ENCODE data around the gene GXYLT1.

DNA sequence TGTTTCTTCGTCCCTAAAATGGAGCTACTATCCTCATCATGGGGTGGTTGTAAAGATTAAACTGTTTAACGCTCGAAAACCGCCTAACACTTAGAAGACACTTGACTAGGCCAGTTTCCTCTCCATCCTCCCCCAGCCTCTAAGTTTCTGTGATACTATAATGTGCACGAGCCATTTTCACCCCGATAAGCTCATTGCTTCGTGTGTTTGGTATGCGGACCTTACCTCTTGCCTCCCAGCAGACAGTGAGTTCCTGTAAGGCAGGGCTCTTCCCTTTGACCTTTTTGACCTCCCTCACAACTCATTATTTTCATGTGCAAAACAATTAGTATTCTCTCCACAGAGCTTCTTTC, 499 bp upstream of the GXYLT1 start:
- TF ChIP-seq, protein P1, sequence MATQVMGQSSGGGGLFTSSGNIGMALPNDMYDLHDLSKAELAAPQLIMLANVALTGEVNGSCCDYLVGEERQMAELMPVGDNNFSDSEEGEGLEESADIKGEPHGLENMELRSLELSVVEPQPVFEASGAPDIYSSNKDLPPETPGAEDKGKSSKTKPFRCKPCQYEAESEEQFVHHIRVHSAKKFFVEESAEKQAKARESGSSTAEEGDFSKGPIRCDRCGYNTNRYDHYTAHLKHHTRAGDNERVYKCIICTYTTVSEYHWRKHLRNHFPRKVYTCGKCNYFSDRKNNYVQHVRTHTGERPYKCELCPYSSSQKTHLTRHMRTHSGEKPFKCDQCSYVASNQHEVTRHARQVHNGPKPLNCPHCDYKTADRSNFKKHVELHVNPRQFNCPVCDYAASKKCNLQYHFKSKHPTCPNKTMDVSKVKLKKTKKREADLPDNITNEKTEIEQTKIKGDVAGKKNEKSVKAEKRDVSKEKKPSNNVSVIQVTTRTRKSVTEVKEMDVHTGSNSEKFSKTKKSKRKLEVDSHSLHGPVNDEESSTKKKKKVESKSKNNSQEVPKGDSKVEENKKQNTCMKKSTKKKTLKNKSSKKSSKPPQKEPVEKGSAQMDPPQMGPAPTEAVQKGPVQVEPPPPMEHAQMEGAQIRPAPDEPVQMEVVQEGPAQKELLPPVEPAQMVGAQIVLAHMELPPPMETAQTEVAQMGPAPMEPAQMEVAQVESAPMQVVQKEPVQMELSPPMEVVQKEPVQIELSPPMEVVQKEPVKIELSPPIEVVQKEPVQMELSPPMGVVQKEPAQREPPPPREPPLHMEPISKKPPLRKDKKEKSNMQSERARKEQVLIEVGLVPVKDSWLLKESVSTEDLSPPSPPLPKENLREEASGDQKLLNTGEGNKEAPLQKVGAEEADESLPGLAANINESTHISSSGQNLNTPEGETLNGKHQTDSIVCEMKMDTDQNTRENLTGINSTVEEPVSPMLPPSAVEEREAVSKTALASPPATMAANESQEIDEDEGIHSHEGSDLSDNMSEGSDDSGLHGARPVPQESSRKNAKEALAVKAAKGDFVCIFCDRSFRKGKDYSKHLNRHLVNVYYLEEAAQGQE (IDR thresholded peaks at IDR 0.05; ENCODE audit: insufficient read depth in 1 of 2, low read depth in 2 of 2, low read length in 2 of 2): no peak
- no peak for TF ChIP-seq POLR2AphosphoS5 (IDR thresholded peaks at IDR 0.05; ENCODE audit: low read depth, low read length)
- TF ChIP-seq TAF1 (IDR thresholded peaks at IDR 0.05; ENCODE audit: borderline replicate concordance, insufficient read depth, low read length): no peak

Data from PFSK-1 (cell line).